ENCODE results near the gene HEXB.

DNA sequence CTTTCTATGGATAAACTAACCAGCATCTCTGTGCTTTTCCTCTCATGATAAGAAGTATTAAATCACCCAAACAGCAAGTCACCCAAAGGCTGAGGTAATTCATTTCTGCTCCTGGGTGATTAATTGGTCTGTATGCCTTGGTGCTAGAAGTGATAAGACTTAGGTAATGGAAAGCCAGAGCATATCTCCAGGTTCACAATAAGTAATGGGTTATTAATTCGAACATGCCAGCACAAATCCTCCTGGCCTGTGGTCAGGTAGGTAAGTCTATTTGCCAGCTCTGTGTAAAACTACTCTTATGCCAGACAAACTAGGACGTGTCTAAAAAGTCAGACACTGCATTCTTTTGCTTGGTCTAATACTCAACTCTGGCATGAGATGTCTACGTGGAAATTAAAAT, 33.3 kb upstream of the HEXB start:
- TF ChIP-seq EZH2phosphoT487 (IDR thresholded peaks at IDR 0.05; ENCODE audit: low read length) = no peak
- TF ChIP-seq, protein P1, sequence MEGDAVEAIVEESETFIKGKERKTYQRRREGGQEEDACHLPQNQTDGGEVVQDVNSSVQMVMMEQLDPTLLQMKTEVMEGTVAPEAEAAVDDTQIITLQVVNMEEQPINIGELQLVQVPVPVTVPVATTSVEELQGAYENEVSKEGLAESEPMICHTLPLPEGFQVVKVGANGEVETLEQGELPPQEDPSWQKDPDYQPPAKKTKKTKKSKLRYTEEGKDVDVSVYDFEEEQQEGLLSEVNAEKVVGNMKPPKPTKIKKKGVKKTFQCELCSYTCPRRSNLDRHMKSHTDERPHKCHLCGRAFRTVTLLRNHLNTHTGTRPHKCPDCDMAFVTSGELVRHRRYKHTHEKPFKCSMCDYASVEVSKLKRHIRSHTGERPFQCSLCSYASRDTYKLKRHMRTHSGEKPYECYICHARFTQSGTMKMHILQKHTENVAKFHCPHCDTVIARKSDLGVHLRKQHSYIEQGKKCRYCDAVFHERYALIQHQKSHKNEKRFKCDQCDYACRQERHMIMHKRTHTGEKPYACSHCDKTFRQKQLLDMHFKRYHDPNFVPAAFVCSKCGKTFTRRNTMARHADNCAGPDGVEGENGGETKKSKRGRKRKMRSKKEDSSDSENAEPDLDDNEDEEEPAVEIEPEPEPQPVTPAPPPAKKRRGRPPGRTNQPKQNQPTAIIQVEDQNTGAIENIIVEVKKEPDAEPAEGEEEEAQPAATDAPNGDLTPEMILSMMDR (IDR thresholded peaks at IDR 0.05; ENCODE audit: low read length) = no peak
